GM12878 (cell line): Measurements from ENCODE around the gene IFI30. TPM values are rescaled to one million over a fixed set of nuclear protein-coding genes. Genes with fewer than 3 reads are reported as not detected.

Source experiments
- ATF2 ChIP-seq: IDR thresholded peaks from 2 replicates; pipeline ENCODE4 v1.6.1; 2012; ENCODE audit warnings: low read length, inconsistent platforms
- ATF3 ChIP-seq: IDR thresholded peaks from 2 replicates; pipeline ENCODE4 v1.6.1; 2011; ENCODE audit warnings: low read depth, mild to moderate bottlenecking, low read length, moderate library complexity, borderline replicate concordance; ENCODE audit errors: extremely low read depth
- CBX3 ChIP-seq: fragments of 200-600 bp; sonication (generic); IDR thresholded peaks from 2 replicates; pipeline ENCODE4 v1.6.1; 2016; ENCODE audit warnings: low read depth, borderline replicate concordance
- CBX5 ChIP-seq: sonication (generic); IDR thresholded peaks from 2 replicates; pipeline ENCODE4 v1.6.1; 2016; ENCODE audit warnings: low read depth, moderate library complexity, mild to moderate bottlenecking, inconsistent platforms
- CHD1 ChIP-seq: IDR thresholded peaks from 2 replicates; pipeline ENCODE4 v1.6.1; 2012; ENCODE audit warnings: low read depth, low read length, improper control_type of control experiment
- CHD4 ChIP-seq: fragments of 200-600 bp; sonication (generic); IDR thresholded peaks from 2 replicates; pipeline ENCODE4 v1.6.1; 2016; ENCODE audit warnings: mild to moderate bottlenecking
- E2F4 ChIP-seq: IDR thresholded peaks from 2 replicates; pipeline ENCODE4 v1.6.1; 2012; ENCODE audit warnings: low read depth, low read length, improper control_type of control experiment
- IKZF1 ChIP-seq: fragments of 450-650 bp; conservative IDR thresholded peaks from 2 replicates; pipeline ENCODE4 v1.6.1; 2017; ENCODE audit warnings: antibody characterized with exemption, mild to moderate bottlenecking
- IKZF2 ChIP-seq, 2 experiments: fragments of 450-650 bp; IDR thresholded peaks; 2 replicates each; pipeline ENCODE4 v1.6.1; 2017; ENCODE audit warnings: mild to moderate bottlenecking in 2 of 2, moderate library complexity in 2 of 2
- KAT2A ChIP-seq: conservative IDR thresholded peaks from 2 replicates; pipeline ENCODE4 v1.6.1; 2011; ENCODE audit warnings: low read depth, low read length; ENCODE audit not compliant: control insufficient read depth
- MEF2B ChIP-seq: fragments of 450-650 bp; IDR thresholded peaks from 2 replicates; pipeline ENCODE4 v1.6.1; 2018; ENCODE audit warnings: mild to moderate bottlenecking, moderate library complexity; ENCODE audit not compliant: partially characterized antibody, poor library complexity, severe bottlenecking
- NFXL1 ChIP-seq: fragments of 450-650 bp; IDR thresholded peaks from 2 replicates; pipeline ENCODE4 v1.6.1; 2017; ENCODE audit warnings: antibody characterized with exemption, mild to moderate bottlenecking, borderline replicate concordance
- NR2C1 ChIP-seq: fragments of 450-650 bp; IDR thresholded peaks from 2 replicates; pipeline ENCODE4 v1.6.1; 2017; ENCODE audit warnings: antibody characterized with exemption, mild to moderate bottlenecking, moderate library complexity
- NR2C2 ChIP-seq: IDR thresholded peaks from 2 replicates; pipeline ENCODE4 v1.6.1; 2011; ENCODE audit warnings: borderline replicate concordance, low read depth; ENCODE audit not compliant: control insufficient read depth, insufficient read length
- NR2F1 ChIP-seq: fragments of 450-650 bp; conservative IDR thresholded peaks from 2 replicates; pipeline ENCODE4 v1.6.1; 2017; ENCODE audit warnings: mild to moderate bottlenecking
- PML ChIP-seq: IDR thresholded peaks from 2 replicates; pipeline ENCODE4 v1.6.1; 2012; ENCODE audit warnings: low read length, inconsistent platforms
- POU2F2 ChIP-seq: IDR thresholded peaks from 3 replicates; pipeline ENCODE4 v1.6.1; 2011; ENCODE audit warnings: low read depth, mild to moderate bottlenecking, low read length, borderline replicate concordance
- RAD21 ChIP-seq: IDR thresholded peaks from 2 replicates; pipeline ENCODE4 v1.6.1; 2011; ENCODE audit warnings: mild to moderate bottlenecking, low read depth, low read length, moderate library complexity; ENCODE audit not compliant: insufficient read depth
- RELA ChIP-seq: fragments of 450-650 bp; IDR thresholded peaks from 2 replicates; pipeline ENCODE4 v1.8.0; 2014; ENCODE audit warnings: borderline replicate concordance; ENCODE audit not compliant: partially characterized antibody
- SIX5 ChIP-seq: IDR thresholded peaks from 2 replicates; pipeline ENCODE4 v1.6.1; 2011; ENCODE audit warnings: mild to moderate bottlenecking, low read depth, low read length, moderate library complexity; ENCODE audit not compliant: severe bottlenecking
- SMARCA5 ChIP-seq: fragments of 450-650 bp; IDR thresholded peaks from 2 replicates; pipeline ENCODE4 v1.6.1; 2017; ENCODE audit warnings: mild to moderate bottlenecking
- SRF ChIP-seq, 2 experiments: IDR thresholded peaks; 2 replicates each; pipeline ENCODE4 v1.6.1; 2011; ENCODE audit warnings: low read depth in 2 of 2, low read length in 2 of 2, mild to moderate bottlenecking in 1 of 2, moderate library complexity in 1 of 2
- SUZ12 ChIP-seq: fragments of 200-600 bp; sonication (generic); IDR thresholded peaks from one replicate; pipeline ENCODE4 v1.6.1; 2018; ENCODE audit warnings: antibody characterized with exemption, mild to moderate bottlenecking; ENCODE audit not compliant: unreplicated experiment
- WRNIP1 ChIP-seq: IDR thresholded peaks from 2 replicates; pipeline ENCODE4 v1.6.1; 2011; ENCODE audit warnings: low read depth, low read length, improper control_type of control experiment, borderline replicate concordance
- ZBTB4 ChIP-seq: fragments of 450-650 bp; formaldehyde crosslinking; IDR thresholded peaks from 2 replicates; pipeline ENCODE4 v1.4.0; 2022; ENCODE audit warnings: mild to moderate bottlenecking, moderate library complexity
- ZNF384 ChIP-seq: IDR thresholded peaks from 2 replicates; pipeline ENCODE4 v1.6.1; 2012; ENCODE audit warnings: low read depth, mild to moderate bottlenecking, low read length, improper control_type of control experiment, borderline replicate concordance
- polyA plus RNA-seq, 11 experiments: library from polyadenylated mRNA; depleted of rRNA in 4 of 11; unstranded in 6 of 11; stranded (reverse) in 5 of 11; fragments of >200 nt; fragmentation: Nextera tagmentation in 4 of 11; fragmentation: Illumina TruSeq in 1 of 11; extraction: Ambion mirVana in 4 of 11; extraction: Trizol in 1 of 11; gene quantifications; 1 replicate in 1 of 11; 2 replicates in 10 of 11; pipeline versions ENCODE4 v1.2.1 to v1.2.3, GENCODE V29; 2011 to 2016; ENCODE audit warnings: inconsistent platforms in 2 of 11, missing spikeins in 2 of 11, low read depth in 1 of 11
- total RNA-seq, 4 experiments: library from RNA; depleted of rRNA in 3 of 4; stranded (reverse); fragments of >200 nt in 3 of 4; fragmentation: Illumina TruSeq in 1 of 4; extraction: Trizol in 1 of 4; gene quantifications; 2 replicates each; pipeline versions ENCODE4 v1.2.1 to v1.2.3, GENCODE V29; 2013 to 2021

IFI30 gene
- total and polyA plus RNA-seq, 10 of the 15 experiments (the other 5 are each of a cell fraction or from before 2014, with no cell fraction given), result 221 to 1,112 (median 451) TPM

- TF ChIP-seq POU2F2 (no peak), IKZF1 (peak; percentile 92), CHD4 (no peak), CBX5 (no peak), SRF (IDR thresholded peaks at IDR 0.05; ENCODE audit: low read depth in 2 of 2, low read length in 2 of 2) (no peak), SMARCA5 (peak; percentile 80; the same call in 1 of the 2 replicates), NR2C1 (0 out of 2 replicates have a peak, but pooled peaks have one; percentile 2), NFXL1 (no peak; the same call in 1 of the 2 replicates), E2F4 (no peak), SIX5 (no peak), ATF3 (no peak), NR2F1 (no peak; the same call in none of the 2 replicates), RAD21 (no peak), CBX3 (no peak), CHD1 (no peak), MEF2B (no peak), ZBTB4 (CRISPR knock-in tag) (no peak), RELA (peak; percentile 7), KAT2A (no peak), SUZ12 (no peak), PML (peak; percentile 84; the same call in 1 of the 2 replicates), NR2C2 (no peak), ZNF384 (no peak), ATF2 (no peak), IKZF2 (IDR thresholded peaks at IDR 0.05) (peak; percentile 36 to 44; a peak in 3 of 4 replicates), WRNIP1 (no peak)
These were observed at the start of gene IFI30 (continued) for GRCh38 chr19:18173572-18174288.
